Right renal pelvis (tissue), 4 donors: ENCODE data around the gene PRR22. TPM values are rescaled to one million over a fixed set of nuclear protein-coding genes. Genes with fewer than 3 reads are reported as not detected.

ENCODE experiments used
- DNase-seq, 4 donors: peaks; one replicate each; pipeline ENCODE4 v3.0.0-alpha.2; 2013; ENCODE audit warnings: low read depth in 4 of 4, low spot score in 3 of 4, missing footprints in 1 of 4
- polyA plus RNA-seq, 4 donors: library from polyadenylated mRNA; unstranded; fragments of 120-200 nt; gene quantifications; one replicate each; pipeline ENCODE4 v1.2.1, GENCODE V29; 2013; ENCODE audit not compliant: insufficient read length in 4 of 4

Gene PRR22
- 1 to 10 TPM; 1.7 to 4.5 (median 3.1) TPM for polyA plus RNA-seq

GRCh38 chr19:5784581-5785147 lies at the start of gene PRR22:
Gene PRR22, minus strand, starts transcription at chr19:5784746. Its CDS starts 86 bp downstream, at chr19:5784660.
- no peak for DNase-seq

- no peak for DNase-seq
Measured at GRCh38 chr19:5832527-5833216, 48.1 kb upstream of the PRR22 start.

- DNase-seq = no peak
Measured at GRCh38 chr19:5832061-5832460, 47.5 kb upstream of the PRR22 start.

- DNase-seq = no peak
Measured at GRCh38 chr19:5831159-5831558, 46.6 kb upstream of the PRR22 start.

- no peak for DNase-seq
Measured at GRCh38 chr19:5829567-5830310, 45.2 kb upstream of the PRR22 start.

- peak; percentile 60 to 74 (median 68) for DNase-seq
Measured at GRCh38 chr19:5828661-5829566, 44.4 kb upstream of the PRR22 start.

- DNase-seq = peak; percentile 87 to 95 (median 92)
Measured at GRCh38 chr19:5827891-5828660, 43.5 kb upstream of the PRR22 start.

GRCh38 chr19:5827342-5827890 lies 42.9 kb upstream of the PRR22 start:
- no peak for DNase-seq

GRCh38 chr19:5826531-5827341 lies 42.2 kb upstream of the PRR22 start:
- DNase-seq = peak in 1 of 4 donors; percentile 72

GRCh38 chr19:5825178-5825577 lies 40.6 kb upstream of the PRR22 start:
- no peak for DNase-seq

- DNase-seq = no peak
Measured at GRCh38 chr19:5824751-5825150, 40.2 kb upstream of the PRR22 start.

- DNase-seq = no peak
Measured at GRCh38 chr19:5823579-5824281, 39.2 kb upstream of the PRR22 start.

GRCh38 chr19:5822181-5822844 lies 37.8 kb upstream of the PRR22 start:
- DNase-seq = no peak

- DNase-seq = no peak
Measured at GRCh38 chr19:5821521-5822180, 37.1 kb upstream of the PRR22 start.

- no peak for DNase-seq
Measured at GRCh38 chr19:5820785-5821184, 36.2 kb upstream of the PRR22 start.

- DNase-seq = no peak
Measured at GRCh38 chr19:5818594-5818993, 34.0 kb upstream of the PRR22 start.

- DNase-seq = no peak
Measured at GRCh38 chr19:5817218-5817617, 32.7 kb upstream of the PRR22 start.
